ENCODE results near the gene CDK3.

CDK3 gene

DNA sequence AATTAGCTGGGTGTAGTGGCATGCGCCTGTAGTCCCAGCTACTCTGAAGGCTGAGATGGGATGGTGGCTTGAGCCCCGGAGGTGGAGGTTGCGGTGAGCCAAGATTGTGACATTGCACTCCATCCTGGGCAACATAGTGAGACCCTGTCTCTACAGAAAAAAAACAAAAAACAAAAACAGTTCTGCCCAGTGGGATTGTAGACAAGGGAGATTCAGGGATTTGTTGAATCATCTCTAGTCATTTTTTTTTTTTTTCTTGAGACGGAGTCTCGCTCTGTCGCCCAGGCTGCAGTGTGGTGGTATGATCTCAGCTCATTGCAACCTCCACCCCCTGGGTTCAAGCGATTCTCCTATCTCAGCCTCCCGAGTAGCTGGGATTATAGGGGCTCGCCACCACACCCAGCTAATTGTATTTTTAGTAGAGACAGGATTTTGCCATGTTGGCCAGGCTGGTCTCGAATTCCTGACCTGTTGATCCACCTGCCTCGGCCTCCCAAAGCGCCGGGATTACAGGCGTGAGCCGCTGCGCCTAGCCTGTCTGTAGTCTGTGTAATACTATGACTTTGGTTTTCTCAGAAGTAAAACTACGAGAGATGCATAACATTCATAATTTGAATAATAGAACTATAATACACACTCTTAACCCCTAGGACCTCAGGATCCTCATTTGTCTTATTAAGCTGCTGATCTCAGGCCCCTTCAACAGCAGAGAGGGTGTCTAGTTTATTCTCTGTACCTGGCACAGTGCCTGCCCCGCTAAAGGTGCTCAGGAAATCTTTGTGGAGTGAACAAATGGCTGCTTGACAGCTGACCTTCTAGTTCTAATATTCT lies 20.3 kb upstream of the CDK3 start:
- DNase-seq = no peak

DNA sequence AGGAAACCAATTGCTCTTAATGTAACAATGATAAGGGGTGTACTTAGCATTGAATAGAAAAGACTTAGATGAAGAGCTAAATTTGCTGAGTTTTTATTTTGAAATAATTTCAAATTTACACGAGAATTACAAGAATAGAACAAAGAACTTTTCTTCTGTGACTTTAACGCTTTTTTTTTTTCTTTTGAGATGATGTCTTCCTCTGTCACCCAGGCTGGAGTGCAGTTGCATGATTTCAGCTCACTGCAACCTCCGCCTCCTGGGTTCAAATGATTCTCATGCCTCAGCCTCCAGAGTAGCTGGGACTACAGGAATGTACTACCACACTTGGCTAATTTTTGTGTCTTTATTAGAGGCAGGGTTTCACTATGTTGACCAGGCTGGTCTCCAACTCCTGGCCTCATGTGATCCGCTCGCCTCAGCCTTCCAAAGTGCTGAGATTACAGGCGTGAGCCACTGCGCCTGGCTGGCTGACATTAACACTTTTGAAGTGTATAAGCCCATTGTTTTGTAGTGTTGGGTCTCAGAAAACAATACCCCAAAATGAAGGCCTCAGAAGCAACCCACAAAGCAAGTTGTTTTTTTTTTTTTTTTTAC lies 19.5 kb upstream of the CDK3 start:
- H3K4me1 Mint-ChIP-seq = peaks cover 46% of the 10 kb centered on the region
- ATAC-seq (no peak), DNase-seq (no peak)
- peak overlapping the region in 1 of 2 donors; percentile 27 for H3K27ac Mint-ChIP-seq
- no peaks in the 10 kb centered on the region for H3K9me3 Mint-ChIP-seq
- H3K27me3 Mint-ChIP-seq = no peaks in the 10 kb centered on the region
- H3K4me3 Mint-ChIP-seq = peak overlapping the region; percentile 96 to 98

More for the DNA sequence above, 20.3 kb upstream of the CDK3 start:
- peak overlapping the region; percentile 96 to 98 for H3K4me3 Mint-ChIP-seq
- ATAC-seq = no peak
- H3K9me3 Mint-ChIP-seq = no peaks in the 10 kb centered on the region
- peaks cover 53% of the 10 kb centered on the region for H3K4me1 Mint-ChIP-seq
- peak overlapping the region; percentile 99 to 100 for H3K27ac Mint-ChIP-seq
- no peaks in the 10 kb centered on the region for H3K27me3 Mint-ChIP-seq

DNA sequence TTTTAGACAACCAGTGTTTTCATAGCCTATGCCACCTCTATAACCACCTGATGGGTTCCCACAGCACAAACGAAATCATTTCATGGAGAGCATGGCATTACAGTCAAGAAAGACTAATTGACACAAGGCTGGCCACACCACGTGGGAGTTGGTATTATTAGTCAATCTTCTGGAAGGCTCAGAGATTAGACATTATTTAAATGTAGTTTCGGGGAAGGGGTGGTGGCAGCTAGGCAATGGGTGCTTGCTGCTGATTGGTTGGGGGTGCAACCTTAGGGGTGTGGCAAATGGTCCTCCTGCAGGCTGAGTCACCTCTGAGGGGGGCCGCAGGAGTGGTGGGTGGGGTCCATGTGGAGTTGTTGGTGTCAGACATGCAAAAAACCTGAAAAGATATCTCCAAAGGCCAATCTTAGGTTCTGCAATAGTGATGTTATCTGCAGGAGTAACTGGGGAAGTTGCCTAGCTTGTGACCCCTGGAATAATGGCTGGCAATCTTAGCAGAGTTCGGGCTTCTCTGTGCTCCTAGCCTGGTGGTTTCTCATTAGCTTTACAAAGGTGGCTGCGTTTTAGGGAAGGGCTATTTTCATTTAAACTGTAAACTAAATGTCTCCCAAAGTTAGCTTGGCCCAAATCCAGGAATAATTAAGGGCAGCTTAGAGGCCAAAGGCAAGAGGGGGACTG lies 17.0 kb upstream of the CDK3 start:
- Mint-ChIP-seq H3K27ac (no peak overlapping the region), H3K4me3 (no peak overlapping the region), H3K27me3 (no peaks in the 10 kb centered on the region), H3K9me3 (no peaks in the 10 kb centered on the region), H3K4me1 (peaks cover 25% of the 10 kb centered on the region)
- no peak for DNase-seq
- no peak for ATAC-seq

DNA sequence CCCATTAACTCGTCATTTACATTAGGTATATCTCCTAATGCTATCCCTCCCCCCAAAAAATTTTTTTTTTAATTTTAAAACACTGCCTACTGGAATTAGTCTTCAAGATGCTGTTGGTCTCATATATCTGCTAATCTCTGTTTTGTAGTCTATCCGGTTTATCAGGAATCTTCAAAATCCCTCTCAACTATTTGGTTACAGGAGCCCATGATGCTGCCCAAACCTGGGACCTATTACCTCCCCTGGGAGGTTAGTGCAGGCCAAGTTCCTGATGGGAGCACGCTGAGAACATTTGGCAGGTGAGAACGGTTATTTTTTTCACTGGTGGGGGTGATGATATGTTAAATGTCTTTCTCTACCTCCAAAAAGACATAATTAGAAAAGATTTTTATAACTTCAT lies 14.7 kb upstream of the CDK3 start:
- Mint-ChIP-seq H3K27me3 (no peaks in the 10 kb centered on the region), H3K4me3 (no peak overlapping the region), H3K27ac (no peak overlapping the region), H3K9me3 (no peaks in the 10 kb centered on the region), H3K4me1 (peaks cover 11% of the 10 kb centered on the region)
- DNase-seq (no peak), ATAC-seq (no peak)

DNA sequence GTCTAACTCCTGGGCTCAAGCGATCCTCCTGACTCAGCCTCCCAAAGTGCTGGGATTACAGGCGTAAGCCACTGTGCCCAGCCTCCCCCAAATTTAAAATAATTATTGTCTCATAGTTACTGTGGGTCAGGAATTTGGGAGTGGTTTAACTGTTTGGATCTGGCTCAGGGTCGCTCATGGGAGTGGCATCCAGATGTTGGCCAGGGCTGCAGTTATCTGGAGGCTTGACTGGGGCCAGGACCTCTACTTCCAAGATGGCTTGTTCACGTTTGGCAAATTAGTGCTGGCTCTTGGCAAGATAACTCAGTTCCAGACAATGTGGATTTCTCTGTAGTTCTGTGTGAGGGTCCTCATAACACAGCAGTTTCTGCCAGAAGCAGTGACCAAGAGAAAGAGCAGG lies 13.6 kb upstream of the CDK3 start:
- ATAC-seq (no peak), DNase-seq (no peak)
- H3K27ac Mint-ChIP-seq = no peak overlapping the region
- H3K27me3 Mint-ChIP-seq = no peaks in the 10 kb centered on the region
- H3K4me3 Mint-ChIP-seq = no peak overlapping the region
- no peaks in the 10 kb centered on the region for H3K9me3 Mint-ChIP-seq
- H3K4me1 Mint-ChIP-seq = peaks cover 6% of the 10 kb centered on the region

DNA sequence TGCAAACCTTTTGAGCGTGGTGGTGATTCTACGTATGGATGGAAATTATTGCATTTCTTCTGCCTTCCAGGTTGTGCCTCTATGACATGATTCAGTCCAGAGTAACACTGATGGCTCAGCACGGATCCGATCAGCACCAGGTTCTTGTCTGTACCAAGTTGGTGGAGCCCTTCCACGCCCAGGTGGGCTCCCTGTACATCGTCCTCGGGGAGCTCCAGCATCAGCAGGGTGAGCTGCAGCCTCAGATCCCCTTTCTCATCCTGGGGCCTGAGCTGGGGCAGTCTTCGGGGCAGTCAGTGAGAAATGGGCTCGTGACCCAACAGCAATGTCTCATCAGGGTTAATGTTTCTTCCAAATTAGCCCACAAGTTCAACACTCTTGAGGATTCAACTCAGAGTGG lies 9.3 kb upstream of the CDK3 start:
- H3K4me1 Mint-ChIP-seq = peaks cover 3% of the 10 kb centered on the region
- no peak for ATAC-seq

DNA sequence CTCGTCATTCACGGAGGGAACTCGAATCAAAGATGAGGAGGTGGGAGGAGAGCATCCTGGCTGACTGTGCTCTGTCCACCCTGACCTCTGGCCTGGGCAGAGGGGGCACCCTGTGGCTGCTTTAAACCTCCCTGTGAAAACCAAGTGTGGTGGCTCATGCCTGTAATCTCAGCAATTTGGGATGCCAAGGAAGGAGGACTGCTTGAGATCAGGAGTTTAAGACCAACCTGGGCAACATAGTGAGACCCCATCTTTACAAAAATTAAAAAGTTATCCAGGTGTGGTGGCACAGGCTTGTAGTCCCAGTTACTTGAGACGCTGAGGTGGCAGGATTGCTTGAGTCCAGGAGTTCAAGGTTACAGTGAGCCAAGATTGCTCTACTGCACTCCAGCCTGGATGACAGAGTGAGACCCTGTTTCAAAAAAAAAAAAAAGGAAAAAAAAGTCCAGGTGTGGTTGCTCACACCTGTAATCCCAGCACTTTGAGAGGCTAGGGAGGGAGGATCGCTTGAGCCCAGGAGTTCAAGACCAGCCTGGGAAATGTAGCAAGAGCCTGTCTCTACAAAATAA lies 5.8 kb upstream of the CDK3 start:
- no peaks in the 10 kb centered on the region for H3K9me3 Mint-ChIP-seq
- no peaks in the 10 kb centered on the region for H3K27me3 Mint-ChIP-seq
- H3K4me1 Mint-ChIP-seq = peaks cover 23% of the 10 kb centered on the region
- no peak overlapping the region for H3K27ac Mint-ChIP-seq
- no peak overlapping the region for H3K4me3 Mint-ChIP-seq
- DNase-seq = no peak
- no peak for ATAC-seq

More for the DNA sequence above, 9.3 kb upstream of the CDK3 start:
- H3K9me3 Mint-ChIP-seq = no peaks in the 10 kb centered on the region
- no peak overlapping the region for H3K27ac Mint-ChIP-seq
- DNase-seq = no peak
- no peak overlapping the region for H3K4me3 Mint-ChIP-seq
- H3K27me3 Mint-ChIP-seq = no peaks in the 10 kb centered on the region

DNA sequence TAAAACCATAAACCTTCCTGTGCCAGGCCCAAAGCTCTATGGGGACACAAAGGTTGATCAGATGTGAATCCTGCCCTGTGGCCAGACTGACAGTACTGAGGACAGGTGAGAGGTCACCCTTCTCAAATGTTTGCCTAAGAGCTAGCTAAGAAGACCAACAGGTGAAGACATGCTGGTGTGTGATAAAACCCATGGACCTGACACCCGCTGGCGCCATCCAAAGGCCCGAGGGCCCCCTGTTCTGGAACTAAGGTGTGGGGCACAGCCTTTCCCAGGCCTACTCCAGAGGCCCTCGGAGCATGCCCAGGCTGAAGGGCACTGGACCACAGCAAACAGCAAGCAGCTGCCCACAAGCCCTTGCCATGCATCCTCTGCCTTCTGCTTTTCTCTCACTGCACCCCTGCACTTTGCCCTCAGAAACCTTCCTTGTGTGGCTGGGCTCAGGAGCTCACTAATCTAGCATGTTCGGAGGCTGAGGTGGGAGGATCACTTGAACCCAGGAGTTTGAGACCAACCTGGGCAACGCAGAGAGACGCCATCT lies 5.2 kb upstream of the CDK3 start:
- DNase-seq = no peak
- Mint-ChIP-seq H3K4me3 (no peak overlapping the region), H3K27me3 (no peaks in the 10 kb centered on the region), H3K27ac (no peak overlapping the region), H3K9me3 (no peaks in the 10 kb centered on the region), H3K4me1 (peaks cover 23% of the 10 kb centered on the region)
- ATAC-seq = no peak

DNA sequence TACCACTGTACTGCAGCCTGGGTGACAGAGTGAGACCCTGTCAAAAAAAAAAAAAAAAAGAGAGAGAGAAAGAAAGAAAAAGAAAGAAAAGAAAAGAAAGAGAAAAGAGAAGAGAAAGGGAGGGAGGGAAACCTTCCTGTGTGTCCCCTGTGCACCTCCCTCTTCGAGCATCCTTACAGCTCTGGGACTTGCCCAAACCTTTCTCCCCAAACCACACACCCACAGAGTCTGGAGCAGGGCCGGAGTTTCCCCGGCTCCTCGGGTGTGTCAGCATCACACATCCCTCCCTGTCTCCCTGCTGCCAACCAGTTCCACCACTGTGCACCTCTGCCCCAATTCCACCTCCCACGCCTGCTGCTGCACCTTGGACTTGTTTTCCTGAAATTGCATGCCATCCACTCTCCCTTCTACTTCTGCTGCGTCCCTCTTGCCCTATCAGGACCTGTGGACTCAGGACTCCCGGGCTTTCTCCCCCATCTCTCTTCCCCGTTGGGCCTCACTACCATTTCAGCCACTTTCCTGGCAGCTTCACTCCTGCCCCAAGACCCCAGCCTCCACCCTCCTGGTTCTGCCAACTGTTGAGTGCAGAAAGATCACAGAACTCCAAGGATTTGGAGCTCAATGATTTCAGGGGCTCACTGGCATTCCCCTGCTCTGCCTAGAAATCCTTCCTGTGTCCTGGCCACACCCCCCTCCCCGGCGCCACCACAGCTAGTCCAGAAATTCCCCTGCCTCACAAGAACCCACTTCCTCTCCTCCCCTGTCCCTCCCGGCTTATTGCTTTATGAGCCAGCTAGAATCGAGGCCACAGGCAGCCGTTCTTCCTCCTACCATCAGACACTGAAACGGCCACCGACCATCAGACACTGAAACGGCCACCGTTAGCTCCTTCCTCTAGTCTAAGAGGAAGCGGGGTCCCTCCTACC lies 3.7 kb upstream of the CDK3 start:
- H3K27me3 Mint-ChIP-seq = no peaks in the 10 kb centered on the region
- peak in 1 of 2 donors; percentile 44 for DNase-seq
- H3K9me3 Mint-ChIP-seq = no peaks in the 10 kb centered on the region
- peaks cover 23% of the 10 kb centered on the region for H3K4me1 Mint-ChIP-seq
- H3K27ac Mint-ChIP-seq = peak overlapping the region; percentile 75 to 96
- peak overlapping the region; percentile 73 to 75 for H3K4me3 Mint-ChIP-seq
- peak; percentile 75 for ATAC-seq

DNA sequence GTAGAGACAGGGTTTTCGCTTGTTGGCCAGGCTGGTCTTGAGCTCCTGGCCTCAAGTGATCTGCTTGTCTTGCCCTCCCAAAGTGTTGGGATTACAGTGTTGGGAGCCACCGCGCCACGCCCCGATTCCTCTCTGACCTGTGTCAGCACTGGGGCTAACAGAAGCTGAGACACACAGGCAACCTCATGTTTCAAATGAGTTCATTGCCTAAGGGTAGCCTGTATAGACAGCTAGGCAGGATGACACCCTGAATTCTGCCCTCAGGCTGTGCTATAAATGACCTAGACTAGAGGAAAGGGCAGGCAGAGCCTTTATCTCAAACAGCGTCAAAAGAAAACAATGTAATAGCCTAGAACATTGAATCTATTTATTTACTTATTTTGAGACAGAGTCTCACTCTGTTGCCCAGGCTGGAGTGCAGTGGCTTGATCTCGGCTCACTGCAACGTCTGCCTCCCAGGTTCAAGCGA lies 2.3 kb upstream of the CDK3 start:
- H3K4me1 Mint-ChIP-seq = peaks cover 23% of the 10 kb centered on the region
- no peak overlapping the region for H3K4me3 Mint-ChIP-seq
- H3K27ac Mint-ChIP-seq = peak overlapping the region in 1 of 2 donors; percentile 65
- DNase-seq (no peak), ATAC-seq (no peak)
- no peaks in the 10 kb centered on the region for H3K9me3 Mint-ChIP-seq
- no peaks in the 10 kb centered on the region for H3K27me3 Mint-ChIP-seq

DNA sequence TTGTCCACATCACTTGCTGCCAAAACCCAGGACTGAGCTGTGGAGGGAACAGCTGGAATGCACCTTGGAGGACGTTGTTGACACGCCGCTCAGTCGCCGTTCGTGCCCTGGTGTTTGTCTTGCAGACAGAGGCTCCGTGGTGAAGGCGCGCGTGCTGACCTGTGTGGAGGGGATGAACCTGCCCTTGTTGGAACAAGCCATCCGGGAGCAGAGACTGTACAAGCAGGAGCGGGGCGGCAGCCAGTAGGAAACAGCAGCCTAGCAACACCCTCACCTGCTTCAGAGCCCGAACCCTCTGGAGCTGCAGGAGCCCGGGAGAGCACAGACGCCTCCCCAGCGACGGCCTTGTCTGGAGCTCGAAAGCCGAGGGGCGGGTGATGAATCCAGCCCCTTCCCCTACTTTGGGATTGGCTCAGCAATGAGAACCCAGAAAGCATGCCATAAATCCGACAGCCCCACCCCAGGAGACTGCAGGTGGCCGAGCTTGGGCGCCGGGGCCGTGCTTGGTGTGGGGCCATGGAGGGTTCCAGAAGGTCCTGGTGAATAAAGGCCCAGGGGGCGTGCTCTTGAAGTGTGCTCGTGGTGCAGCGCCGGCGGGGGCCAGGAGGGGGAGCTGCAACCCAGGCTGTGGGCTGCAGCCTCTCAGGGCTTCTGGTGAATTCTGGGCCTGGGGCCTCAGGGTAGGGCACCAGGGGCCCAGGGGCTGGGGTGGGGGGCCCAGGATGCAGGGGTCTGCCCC lies 470 bp upstream of the CDK3 start:
- Mint-ChIP-seq H3K27ac (no peak overlapping the region), H3K9me3 (no peaks in the 10 kb centered on the region), H3K4me1 (peaks cover 23% of the 10 kb centered on the region), H3K27me3 (no peaks in the 10 kb centered on the region), H3K4me3 (no peak overlapping the region)
- ATAC-seq = peak; percentile 79
- DNase-seq = peak; percentile 69 to 71

DNA sequence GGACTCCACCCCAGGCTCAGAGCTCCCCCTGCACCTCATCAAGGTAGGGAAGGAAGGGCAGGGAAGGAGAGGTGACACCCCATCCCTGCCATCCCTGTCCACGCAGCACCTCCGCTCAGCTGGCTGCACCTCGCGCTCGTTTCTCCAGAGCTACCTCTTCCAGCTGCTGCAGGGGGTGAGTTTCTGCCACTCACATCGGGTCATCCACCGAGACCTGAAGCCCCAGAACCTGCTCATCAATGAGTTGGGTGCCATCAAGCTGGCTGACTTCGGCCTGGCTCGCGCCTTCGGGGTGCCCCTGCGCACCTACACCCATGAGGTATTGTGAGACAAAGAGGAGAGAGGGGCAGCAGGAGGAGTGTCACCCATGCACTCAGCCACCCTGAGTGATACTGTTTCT lies 1.4 kb downstream of the CDK3 start:
- H3K4me1 Mint-ChIP-seq = peaks cover 21% of the 10 kb centered on the region

DNA sequence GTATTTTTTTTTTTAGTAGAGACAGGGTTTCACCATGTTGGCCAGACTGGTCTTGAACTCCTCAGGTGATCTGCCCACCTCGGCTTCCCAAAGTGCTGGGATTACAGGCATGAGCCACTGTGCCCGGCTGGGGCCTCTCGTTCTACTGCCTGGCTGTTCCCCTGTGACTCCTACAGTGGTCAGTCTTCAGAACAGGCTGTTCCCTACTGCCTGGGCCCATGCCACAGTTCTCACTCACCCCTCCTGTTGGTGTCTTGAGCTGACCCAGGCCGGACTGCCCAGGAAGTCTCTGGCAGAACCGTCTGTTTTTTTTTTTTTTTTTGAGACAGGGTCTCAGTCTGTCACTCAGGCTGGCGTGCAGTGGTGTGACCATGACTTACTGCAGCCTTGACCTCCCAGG lies 3.3 kb downstream of the CDK3 start:
- Mint-ChIP-seq H3K27me3 (no peaks in the 10 kb centered on the region), H3K4me1 (peaks cover 9% of the 10 kb centered on the region), H3K4me3 (no peak overlapping the region), H3K27ac (no peak overlapping the region), H3K9me3 (no peaks in the 10 kb centered on the region)
- no peak for ATAC-seq
- no peak for DNase-seq

More for the DNA sequence above, 1.4 kb downstream of the CDK3 start:
- no peak for ATAC-seq
- no peaks in the 10 kb centered on the region for H3K9me3 Mint-ChIP-seq
- no peaks in the 10 kb centered on the region for H3K27me3 Mint-ChIP-seq
- H3K27ac Mint-ChIP-seq = no peak overlapping the region
- DNase-seq = no peak
- H3K4me3 Mint-ChIP-seq = no peak overlapping the region

DNA sequence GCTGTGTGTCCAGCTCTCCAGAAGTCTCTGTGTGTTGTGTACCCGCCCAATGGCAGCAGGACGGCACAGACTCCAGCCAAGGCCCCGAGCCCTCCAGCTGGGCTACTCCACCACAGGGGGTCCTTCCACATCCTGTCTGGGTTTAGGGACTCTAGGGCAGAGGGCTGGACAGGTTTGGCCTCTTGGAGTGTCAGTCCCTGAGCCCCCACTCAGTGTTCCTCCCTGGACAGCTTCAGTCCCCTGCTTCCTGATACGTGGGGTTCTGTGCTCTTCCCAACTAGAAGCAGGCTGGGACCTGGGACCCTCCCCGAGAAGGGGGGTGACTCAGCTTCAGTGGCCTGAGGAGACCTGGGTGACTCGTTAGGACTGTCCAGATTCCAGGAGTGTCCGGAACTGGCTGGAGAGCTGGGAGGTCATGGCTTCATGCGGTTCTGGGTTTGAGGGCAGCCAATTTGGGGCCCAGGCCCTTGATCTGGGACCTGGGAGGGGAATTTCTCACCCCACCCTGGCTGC lies 4.2 kb downstream of the CDK3 start:
- Mint-ChIP-seq H3K27me3 (no peaks in the 10 kb centered on the region), H3K4me3 (no peak overlapping the region), H3K27ac (no peak overlapping the region), H3K4me1 (peaks cover 9% of the 10 kb centered on the region), H3K9me3 (no peaks in the 10 kb centered on the region)
- ATAC-seq = no peak
- DNase-seq = no peak
